Astrocyte (in vitro differentiated cells and primary cell): Measurements from ENCODE around the gene NFATC4.

Source experiments
- CTCF ChIP-seq: IDR thresholded peaks from 2 replicates; pipeline ENCODE4 v1.5.1; 2011; ENCODE audit warnings: low read depth, mild to moderate bottlenecking, inconsistent platforms, low read length, moderate library complexity; ENCODE audit not compliant: insufficient read depth
- EZH2 ChIP-seq: IDR thresholded peaks from 2 replicates; pipeline ENCODE4 v1.6.1; 2012; ENCODE audit warnings: mild to moderate bottlenecking, low read length, inconsistent platforms; ENCODE audit not compliant: insufficient read depth

GRCh38 chr14:24370748-24371147 lies 2.8 kb downstream of the NFATC4 start:
- TF ChIP-seq CTCF, result no peak
- no peak for TF ChIP-seq EZH2
